Tibial nerve (tissue), 4 donors: Measurements from ENCODE around the gene NEMP1. TPM values are rescaled to one million over a fixed set of nuclear protein-coding genes. Genes with fewer than 3 reads are reported as not detected.
"Not testable (repeated sequence)": the region's sequence is repeated elsewhere in the genome, so short reads cannot be mapped to it uniquely, and the experiment has no call there.

Experiments used
- DNase-seq, 2 donors: peaks; one replicate each; pipeline ENCODE4 v3.0.0-alpha.2; 2019; ENCODE audit warnings: low spot score in 2 of 2
- H3K27ac ChIP-seq, 4 donors: fragments of 200-600 bp; sonication (generic) in 3 of 4; one replicate each; pipeline ENCODE4 v1.5.1; 2017 to 2019; ENCODE audit warnings: mild to moderate bottlenecking in 1 of 4
- H3K27me3 ChIP-seq, 2 donors: fragments of 200-600 bp; sonication (generic) in 1 of 2; one replicate each; pipeline versions ENCODE4 v1.5.1 to v1.6.0; 2017 to 2019
- H3K36me3 ChIP-seq, 3 donors: fragments of 200-600 bp; sonication (generic); one replicate each; pipeline ENCODE4 v1.5.1; 2018 to 2019
- H3K4me1 ChIP-seq, 4 donors: fragments of 200-600 bp; sonication (generic) in 3 of 4; one replicate each; pipeline ENCODE4 v1.5.1; 2017 to 2019
- H3K4me3 ChIP-seq, 4 donors: fragments of 200-600 bp; sonication (generic) in 3 of 4; one replicate each; pipeline ENCODE4 v1.5.1; 2017 to 2019; ENCODE audit warnings: mild to moderate bottlenecking in 1 of 4, moderate library complexity in 1 of 4
- H3K9me3 ChIP-seq, 4 donors: fragments of 200-600 bp; sonication (generic) in 3 of 4; one replicate each; pipeline ENCODE4 v1.5.1; 2017 to 2019
- EP300 ChIP-seq, 2 donors: sonication (generic); formaldehyde crosslinking; IDR thresholded peaks; one replicate each; pipeline ENCODE4 v1.6.1; 2017; ENCODE audit warnings: antibody characterized with exemption in 2 of 2, mild to moderate bottlenecking in 1 of 2
- POLR2A ChIP-seq, 2 donors: fragments of 450-650 bp; IDR thresholded peaks; one replicate each; pipeline ENCODE4 v1.6.1; 2017; ENCODE audit warnings: antibody characterized with exemption in 2 of 2, mild to moderate bottlenecking in 2 of 2, moderate library complexity in 2 of 2
- WGBS, 2 donors: methylation state at CpG; one replicate each; pipeline ENCODE4 v1.1.5; 2018; 5-methylcytosine and 5-hydroxymethylcytosine counted together
- total RNA-seq, 4 donors: library from RNA; depleted of rRNA; stranded (reverse); fragments of >200 nt; gene quantifications; one replicate each; pipeline ENCODE4 v1.1.0, GENCODE V29; 2016
- TF ChIP-seq, protein P1 (sequence below), 5 experiments: fragments of 200-600 bp in 3 of 5; fragments of 450-650 bp in 2 of 5; sonication (generic) in 3 of 5; IDR thresholded peaks; one replicate each; pipeline ENCODE4 v1.5.1; 2016 to 2019; ENCODE audit warnings: antibody characterized with exemption in 5 of 5, mild to moderate bottlenecking in 3 of 5, moderate library complexity in 2 of 5

NEMP1 gene
- total RNA-seq, 4 donors from 2014 or later, result 4.8 to 10.2 (median 6.6) TPM

DNA sequence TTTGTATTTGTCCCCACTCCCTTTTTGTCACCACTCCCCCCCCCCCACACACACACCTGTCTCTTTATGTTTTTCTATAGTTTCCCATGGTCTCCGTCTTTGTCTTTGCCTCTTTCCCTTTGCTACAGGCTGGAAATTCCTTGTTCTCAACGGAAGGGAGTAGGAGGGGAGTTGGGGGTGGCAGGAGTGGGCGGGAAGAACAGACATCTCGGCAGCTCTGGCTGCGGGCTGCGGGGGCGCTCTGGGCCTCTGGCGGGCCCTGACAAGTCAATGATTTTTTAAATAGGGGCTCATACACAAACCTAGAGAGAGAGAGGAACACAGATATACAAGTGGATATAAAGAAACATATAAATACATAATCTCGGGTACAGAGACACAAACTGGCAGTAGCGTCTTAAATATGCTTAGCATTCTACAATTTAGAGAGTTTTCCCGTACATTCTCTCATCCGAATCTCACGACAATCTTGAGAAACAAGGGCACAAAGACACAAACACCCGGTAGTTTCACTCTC, 8.0 kb upstream of the NEMP1 start:
- Histone ChIP-seq H3K4me3 (peak overlapping the region; percentile 64 to 92 (median 78)), H3K27me3 (no peaks in the 10 kb centered on the region), H3K36me3 (peaks cover 0 to 9% (median 0%) of the 10 kb centered on the region in 3 donors), H3K27ac (peak overlapping the region; percentile 98 to 100 (median 99)), H3K4me1 (peaks cover 2 to 27% (median 17%) of the 10 kb centered on the region in 4 donors), H3K9me3 (no peaks in the 10 kb centered on the region)
- 0 to 1% methylated on average over 14 of the region's 14 CpGs for WGBS, 2 donors
- TF ChIP-seq, protein P1, sequence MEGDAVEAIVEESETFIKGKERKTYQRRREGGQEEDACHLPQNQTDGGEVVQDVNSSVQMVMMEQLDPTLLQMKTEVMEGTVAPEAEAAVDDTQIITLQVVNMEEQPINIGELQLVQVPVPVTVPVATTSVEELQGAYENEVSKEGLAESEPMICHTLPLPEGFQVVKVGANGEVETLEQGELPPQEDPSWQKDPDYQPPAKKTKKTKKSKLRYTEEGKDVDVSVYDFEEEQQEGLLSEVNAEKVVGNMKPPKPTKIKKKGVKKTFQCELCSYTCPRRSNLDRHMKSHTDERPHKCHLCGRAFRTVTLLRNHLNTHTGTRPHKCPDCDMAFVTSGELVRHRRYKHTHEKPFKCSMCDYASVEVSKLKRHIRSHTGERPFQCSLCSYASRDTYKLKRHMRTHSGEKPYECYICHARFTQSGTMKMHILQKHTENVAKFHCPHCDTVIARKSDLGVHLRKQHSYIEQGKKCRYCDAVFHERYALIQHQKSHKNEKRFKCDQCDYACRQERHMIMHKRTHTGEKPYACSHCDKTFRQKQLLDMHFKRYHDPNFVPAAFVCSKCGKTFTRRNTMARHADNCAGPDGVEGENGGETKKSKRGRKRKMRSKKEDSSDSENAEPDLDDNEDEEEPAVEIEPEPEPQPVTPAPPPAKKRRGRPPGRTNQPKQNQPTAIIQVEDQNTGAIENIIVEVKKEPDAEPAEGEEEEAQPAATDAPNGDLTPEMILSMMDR (IDR thresholded peaks at IDR 0.05), result peak in 3 of 5 experiments; percentile 15 to 22 (median 20)
- TF ChIP-seq POLR2A (IDR thresholded peaks at IDR 0.05), result no peak
- TF ChIP-seq EP300 (IDR thresholded peaks at IDR 0.05), result no peak
- peak in 1 of 2 donors; percentile 63 for DNase-seq

- Histone ChIP-seq H3K27me3 (no peaks in the 10 kb centered on the region), H3K9me3 (no peaks in the 10 kb centered on the region), H3K4me3 (peak overlapping the region; percentile 64 to 92 (median 78)), H3K27ac (peak overlapping the region; percentile 98 to 100 (median 99)), H3K36me3 (peaks cover 0 to 4% (median 0%) of the 10 kb centered on the region in 3 donors), H3K4me1 (peaks cover 0 to 22% (median 12%) of the 10 kb centered on the region in 4 donors)
- WGBS, 2 donors, result 6 to 7% methylated on average over 12 of the region's 12 CpGs
- no peak for TF ChIP-seq EP300 (IDR thresholded peaks at IDR 0.05)
- TF ChIP-seq, protein P1 (IDR thresholded peaks at IDR 0.05), result no peak
- no peak for TF ChIP-seq POLR2A (IDR thresholded peaks at IDR 0.05)
- peak in 1 of 2 donors; percentile 26 for DNase-seq
Observed at GRCh38 chr12:57085999-57086492, 7.5 kb upstream of the NEMP1 start.

DNA sequence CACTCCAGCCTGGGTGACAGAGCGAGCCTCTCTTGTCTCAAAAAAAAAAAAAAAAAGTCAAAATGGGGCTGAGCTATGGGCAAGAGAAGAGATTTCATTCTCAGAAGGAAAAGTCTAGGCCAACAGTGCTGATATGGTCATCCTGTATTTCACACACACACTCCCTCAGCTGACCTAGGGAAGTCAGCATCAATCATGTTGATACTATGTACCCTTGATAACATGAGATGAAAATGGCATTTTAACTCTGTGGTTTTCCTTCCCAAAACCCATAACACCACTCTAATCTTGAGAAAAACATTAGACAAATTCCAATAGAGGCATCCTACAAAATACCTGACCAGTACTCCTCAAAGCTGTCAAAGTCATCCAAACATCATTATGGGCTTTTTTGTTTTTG, 2.3 kb upstream of the NEMP1 start:
- no peak overlapping the region for H3K27ac ChIP-seq

DNA sequence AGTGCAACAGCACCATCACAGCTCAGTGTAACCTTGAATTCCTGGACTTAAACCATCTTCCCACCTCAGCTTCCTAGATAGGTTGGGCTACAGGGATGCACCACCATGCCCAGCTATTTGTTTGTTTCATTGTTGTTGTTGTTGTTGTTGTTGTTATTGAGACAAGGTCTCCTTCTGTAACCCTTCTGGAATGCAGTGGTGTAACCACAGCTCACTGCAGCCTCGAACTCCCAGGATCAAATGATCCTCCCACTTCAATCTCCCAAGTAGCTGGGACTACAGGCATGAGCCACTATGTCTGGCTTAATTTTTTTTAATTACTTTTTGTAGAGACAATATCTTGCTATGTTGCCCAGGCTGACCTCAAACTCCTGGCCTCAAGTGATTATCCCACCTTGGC, 1.2 kb upstream of the NEMP1 start:
- peaks cover 0 to 23% (median 7%) of the 10 kb centered on the region in 4 donors for H3K4me1 ChIP-seq
- H3K36me3 ChIP-seq, result no peaks in the 10 kb centered on the region
- H3K4me3 ChIP-seq, result no peak overlapping the region
- no peak for DNase-seq
- H3K27ac ChIP-seq, result peak overlapping the region in 2 of 4 donors; percentile 73 to 91
- no peaks in the 10 kb centered on the region for H3K27me3 ChIP-seq
- no peaks in the 10 kb centered on the region for H3K9me3 ChIP-seq
- 41 to 52% methylated on average over 1 of the region's 1 CpG for WGBS, 2 donors
- no peak for TF ChIP-seq EP300 (IDR thresholded peaks at IDR 0.05)
- no peak for TF ChIP-seq POLR2A (IDR thresholded peaks at IDR 0.05)
- TF ChIP-seq, protein P1 (IDR thresholded peaks at IDR 0.05), result no peak

More for the DNA sequence above, 2.3 kb upstream of the NEMP1 start:
- H3K36me3 ChIP-seq, result no peaks in the 10 kb centered on the region
- peaks cover 0 to 28% (median 8%) of the 10 kb centered on the region in 4 donors for H3K4me1 ChIP-seq
- WGBS, 2 donors, result 100% methylated on average over 1 of the region's 1 CpG
- no peak for DNase-seq
- H3K4me3 ChIP-seq, result no peak overlapping the region
- no peak for TF ChIP-seq POLR2A (IDR thresholded peaks at IDR 0.05)
- TF ChIP-seq EP300 (IDR thresholded peaks at IDR 0.05), result no peak
- TF ChIP-seq, protein P1 (IDR thresholded peaks at IDR 0.05), result no peak
- no peaks in the 10 kb centered on the region for H3K27me3 ChIP-seq
- no peaks in the 10 kb centered on the region for H3K9me3 ChIP-seq

GRCh38 chr12:57073566-57074450, 4.8 kb downstream of the NEMP1 start:
- H3K4me3 ChIP-seq, H3K36me3 ChIP-seq, DNase-seq, H3K27me3 ChIP-seq, H3K9me3 ChIP-seq: not testable (repeated sequence)
- Histone ChIP-seq H3K4me1 (peaks cover 0 to 38% (median 14%) of the 10 kb centered on the region in 4 donors), H3K27ac (peak overlapping the region in 2 of 4 donors; percentile 64 to 72)
- WGBS, 2 donors, result 95 to 96% methylated on average over 6 of the region's 6 CpGs
